Uterus (tissue), 4 donors: ENCODE data around the gene ZFP36L2. TPM values are rescaled to one million over a fixed set of nuclear protein-coding genes. Genes with fewer than 3 reads are reported as not detected.

ENCODE experiments used
- DNase-seq, 2 donors: peaks; one replicate each; pipeline ENCODE4 v3.0.0-alpha.2; 2019 to 2020
- H3K27ac ChIP-seq, 2 donors: fragments of 200-600 bp; sonication (generic); 1 replicate in 1 of 2; 2 replicates in 1 of 2; pipeline ENCODE4 v1.5.1; 2016 to 2018
- H3K27me3 ChIP-seq, 2 donors: fragments of 200-600 bp; sonication (generic); one replicate each; pipeline ENCODE4 v1.5.1; 2018 to 2019; ENCODE audit warnings: control low read depth in 1 of 2
- H3K36me3 ChIP-seq, 2 donors: fragments of 200-600 bp; sonication (generic); one replicate each; pipeline ENCODE4 v1.5.1; 2019; ENCODE audit warnings: control low read depth in 1 of 2
- H3K4me1 ChIP-seq, 2 donors: fragments of 200-600 bp; sonication (generic); one replicate each; pipeline ENCODE4 v1.5.1; 2018 to 2019; ENCODE audit warnings: control low read depth in 1 of 2
- H3K4me3 ChIP-seq, 2 donors: fragments of 200-600 bp; sonication (generic); 1 replicate in 1 of 2; 2 replicates in 1 of 2; pipeline ENCODE4 v1.5.1; 2018 to 2019; ENCODE audit warnings: mild to moderate bottlenecking in 1 of 2
- H3K9me3 ChIP-seq, 2 donors: fragments of 200-600 bp; sonication (generic); one replicate each; pipeline ENCODE4 v1.5.1; 2019; ENCODE audit warnings: control low read depth in 1 of 2
- CTCF ChIP-seq, 4 experiments: fragments of 200-600 bp in 2 of 4; fragments of 450-650 bp in 2 of 4; sonication (generic) in 2 of 4; IDR thresholded peaks; one replicate each; pipeline ENCODE4 v1.5.1; 2016 to 2019; ENCODE audit warnings: antibody characterized with exemption in 4 of 4, mild to moderate bottlenecking in 2 of 4, moderate library complexity in 1 of 4
- POLR2A ChIP-seq, 2 donors: fragments of 450-650 bp; IDR thresholded peaks; one replicate each; pipeline ENCODE4 v1.6.1; 2016; ENCODE audit warnings: antibody characterized with exemption in 2 of 2, mild to moderate bottlenecking in 1 of 2, moderate library complexity in 1 of 2
- intact Hi-C: fragments of 100-400 bp; cut with DNase I; formaldehyde crosslinking; loops from one replicate; pipeline ENCODE4 v1.15.1; 2023; ENCODE audit warnings: low total_unique reads
- total RNA-seq, 4 donors: library from RNA; depleted of rRNA in 3 of 4; stranded (reverse); fragments of >200 nt in 3 of 4; gene quantifications; one replicate each; pipeline versions ENCODE4 v1.1.0 to v1.2.4, GENCODE V29; 2014 to 2023
- donor health status: DM: yes; HTN: yes; CAD: no.

ZFP36L2 gene
- total RNA-seq, 4 donors from 2014 or later: 18.2 to 209 (median 67.2) TPM

DNA sequence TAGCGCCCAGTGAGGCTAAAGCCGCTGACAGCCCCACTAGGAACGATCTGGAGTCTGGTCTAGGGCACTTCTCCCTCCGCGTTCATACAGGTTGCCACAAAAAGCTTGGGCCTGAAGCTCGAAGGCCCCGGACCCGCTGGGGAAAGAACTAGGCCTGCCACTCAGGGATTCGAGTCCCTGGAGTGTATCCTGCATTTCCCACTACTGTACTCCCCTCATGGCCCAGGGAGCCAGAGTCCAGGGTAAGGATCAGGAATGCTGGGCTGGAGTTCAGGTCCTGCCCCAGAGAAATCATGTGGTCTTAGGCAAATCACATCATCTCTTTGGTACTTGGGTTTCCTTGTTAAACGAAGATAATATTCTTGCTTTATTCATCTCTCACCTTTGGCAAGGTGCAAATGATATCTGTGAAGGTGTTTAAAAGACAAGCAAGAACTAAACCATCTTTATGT, 1.4 kb upstream of the ZFP36L2 start:
- H3K27ac ChIP-seq: peak overlapping the region; percentile 98 to 99
- H3K4me3 ChIP-seq: peak overlapping the region; percentile 89 to 94
- H3K4me1 ChIP-seq: peaks cover 0 to 7% of the 10 kb centered on the region in 2 donors
- no peaks in the 10 kb centered on the region for H3K27me3 ChIP-seq
- no peak for DNase-seq
- TF ChIP-seq POLR2A (IDR thresholded peaks at IDR 0.05): peak in 1 of 2 donors; percentile 33
- TF ChIP-seq CTCF (IDR thresholded peaks at IDR 0.05): peak in 2 of 4 experiments; percentile 36 to 58
- H3K36me3 ChIP-seq: no peaks in the 10 kb centered on the region
- intact Hi-C loops: loop anchor here (5.0 to 10.0 kb wide), 3 partner anchors 257 to 401 kb away; no protein-coding TSS in a partner anchor
- H3K9me3 ChIP-seq: no peaks in the 10 kb centered on the region

- Histone ChIP-seq H3K36me3 (no peaks in the 10 kb centered on the region), H3K4me3 (peak overlapping the region; percentile 89 to 94), H3K27me3 (no peaks in the 10 kb centered on the region), H3K9me3 (no peaks in the 10 kb centered on the region), H3K4me1 (peaks cover 0 to 7% of the 10 kb centered on the region in 2 donors), H3K27ac (peak overlapping the region; percentile 98 to 99)
- peak; percentile 92 to 93 for DNase-seq
- intact Hi-C loops: loop anchor here (5.0 to 10.0 kb wide), 3 partner anchors 258 to 400 kb away; no protein-coding TSS in a partner anchor
- TF ChIP-seq CTCF (IDR thresholded peaks at IDR 0.05) (peak in 2 of 4 experiments; percentile 39 to 46), POLR2A (IDR thresholded peaks at IDR 0.05) (peak in 1 of 2 donors; percentile 52)
Measured at GRCh38 chr2:43226955-43227829, 786 bp upstream of the ZFP36L2 start.

DNA sequence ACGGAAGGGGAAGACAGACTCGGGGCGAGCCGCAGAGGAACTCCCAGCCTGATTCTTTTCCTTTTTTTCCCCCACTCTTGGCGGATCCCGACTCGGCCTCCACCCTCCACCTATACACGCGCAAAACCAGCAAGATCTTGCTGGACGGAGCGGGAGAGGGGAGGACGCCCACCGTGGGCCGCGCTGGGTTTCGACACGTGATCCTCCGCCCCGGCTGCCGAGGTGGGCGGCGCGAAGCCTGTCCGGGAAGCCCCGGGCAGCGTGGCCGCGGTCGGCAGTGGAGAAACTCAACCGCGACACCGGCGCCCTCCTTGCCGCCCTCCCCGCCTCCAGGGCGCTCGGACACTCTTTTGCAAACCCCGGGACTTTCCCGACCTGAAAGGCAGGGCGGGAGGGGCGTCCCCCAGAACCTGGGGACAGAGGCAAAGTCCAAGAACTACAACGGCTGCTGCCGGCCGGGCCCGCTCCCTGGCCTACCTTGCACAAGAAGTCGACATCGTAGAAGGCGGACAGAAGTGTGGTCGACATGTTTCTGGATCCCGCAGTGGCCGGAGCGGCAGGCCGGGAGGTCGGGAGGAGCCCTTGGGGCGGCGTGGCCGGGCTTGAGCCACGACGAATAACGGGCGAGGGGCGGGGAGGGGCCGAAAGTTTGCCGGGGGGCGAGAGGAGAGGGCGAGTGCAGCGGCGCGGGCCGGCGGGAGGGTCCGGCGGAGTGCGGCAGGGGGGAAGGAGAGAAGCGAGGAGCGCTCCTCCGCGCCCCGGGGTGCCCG, 433 bp downstream of the ZFP36L2 start:
- Histone ChIP-seq H3K27me3 (no peaks in the 10 kb centered on the region), H3K27ac (peak overlapping the region; percentile 98 to 99), H3K4me3 (peak overlapping the region; percentile 90 to 94), H3K4me1 (peaks cover 0 to 7% of the 10 kb centered on the region in 2 donors), H3K36me3 (no peaks in the 10 kb centered on the region), H3K9me3 (no peaks in the 10 kb centered on the region)
- TF ChIP-seq CTCF (IDR thresholded peaks at IDR 0.05) (no peak), POLR2A (IDR thresholded peaks at IDR 0.05) (no peak)
- peak; percentile 66 to 73 for DNase-seq
- intact Hi-C loops: loop anchor here (5.0 to 10.0 kb wide), 3 partner anchors 259 to 399 kb away; no protein-coding TSS in a partner anchor

GRCh38 chr2:43225093-43225787, 1.2 kb downstream of the ZFP36L2 start:
- Histone ChIP-seq H3K4me3 (peak overlapping the region; percentile 90 to 94), H3K27me3 (no peaks in the 10 kb centered on the region), H3K27ac (peak overlapping the region; percentile 98 to 99), H3K9me3 (no peaks in the 10 kb centered on the region), H3K36me3 (no peaks in the 10 kb centered on the region), H3K4me1 (peaks cover 0 to 7% of the 10 kb centered on the region in 2 donors)
- intact Hi-C loops: loop anchor here (5.0 to 10.0 kb wide), 3 partner anchors 260 to 398 kb away; no protein-coding TSS in a partner anchor
- TF ChIP-seq CTCF (IDR thresholded peaks at IDR 0.05): peak in 1 of 4 experiments; percentile 8
- TF ChIP-seq POLR2A (IDR thresholded peaks at IDR 0.05): peak in 1 of 2 donors; percentile 3
- DNase-seq: peak; percentile 65 to 67
